NCI-H2107 treated with DMSO at 0.1 percent for 48 hours (cell line): ENCODE data around the gene MYBPC1.

Source experiments
- DNase-seq: peaks from one replicate; lab custom pipeline; 2025; ENCODE audit not compliant: unreplicated experiment; lab: John Stamatoyannopoulos, UW

Gene MYBPC1

GRCh38 chr12:101598483-101598882, 3.7 kb downstream of the MYBPC1 start:
- no peak for DNase-seq

- no peak for DNase-seq
Measured at GRCh38 chr12:101599311-101599710, 4.5 kb downstream of the MYBPC1 start.

- no peak for DNase-seq
Measured at GRCh38 chr12:101599771-101600484, 5.2 kb downstream of the MYBPC1 start.

GRCh38 chr12:101604132-101604531, 9.4 kb downstream of the MYBPC1 start:
- no peak for DNase-seq

- no peak for DNase-seq
Measured at GRCh38 chr12:101607894-101608293, 13.1 kb downstream of the MYBPC1 start.

- DNase-seq, result no peak
Measured at GRCh38 chr12:101608301-101609133, 13.7 kb downstream of the MYBPC1 start.

GRCh38 chr12:101609198-101609597, 14.4 kb downstream of the MYBPC1 start:
- no peak for DNase-seq

- no peak for DNase-seq
Measured at GRCh38 chr12:101612160-101612916, 17.6 kb downstream of the MYBPC1 start.

- DNase-seq, result no peak
Measured at GRCh38 chr12:101616027-101616494, 21.3 kb downstream of the MYBPC1 start.

GRCh38 chr12:101619026-101619786, 24.4 kb downstream of the MYBPC1 start:
- DNase-seq, result no peak

- DNase-seq, result no peak
Measured at GRCh38 chr12:101619858-101620761, 25.3 kb downstream of the MYBPC1 start.

- DNase-seq, result no peak
Measured at GRCh38 chr12:101620762-101621133, 26.0 kb downstream of the MYBPC1 start.

- DNase-seq, result no peak
Measured at GRCh38 chr12:101628676-101629075, 33.9 kb downstream of the MYBPC1 start.

- DNase-seq, result no peak
Measured at GRCh38 chr12:101634724-101635123, 40.0 kb downstream of the MYBPC1 start.

GRCh38 chr12:101637936-101638335, 43.2 kb downstream of the MYBPC1 start:
- no peak for DNase-seq

- DNase-seq, result no peak
Measured at GRCh38 chr12:101642115-101643067, 47.6 kb downstream of the MYBPC1 start.

GRCh38 chr12:101647711-101648110, 52.9 kb downstream of the MYBPC1 start:
- DNase-seq, result no peak

GRCh38 chr12:101648195-101648594, 53.4 kb downstream of the MYBPC1 start:
- no peak for DNase-seq
